Stimulated activated CD4-positive, alpha-beta T cell treated with anti-CD3 and anti-CD28 coated beads, Interleukin-12 subunit alpha, Interleukin-12 subunit beta, amount 100 ng/mL, for 4 hours (primary cell): ENCODE measurements around the gene EEF1G.
"Not testable (repeated sequence)": the region's sequence is repeated elsewhere in the genome, so short reads cannot be mapped to it uniquely, and the experiment has no call there.

Source experiments
- DNase-seq: peaks from one replicate; pipeline ENCODE4 v3.0.0-alpha.2; 2020

EEF1G gene

DNA sequence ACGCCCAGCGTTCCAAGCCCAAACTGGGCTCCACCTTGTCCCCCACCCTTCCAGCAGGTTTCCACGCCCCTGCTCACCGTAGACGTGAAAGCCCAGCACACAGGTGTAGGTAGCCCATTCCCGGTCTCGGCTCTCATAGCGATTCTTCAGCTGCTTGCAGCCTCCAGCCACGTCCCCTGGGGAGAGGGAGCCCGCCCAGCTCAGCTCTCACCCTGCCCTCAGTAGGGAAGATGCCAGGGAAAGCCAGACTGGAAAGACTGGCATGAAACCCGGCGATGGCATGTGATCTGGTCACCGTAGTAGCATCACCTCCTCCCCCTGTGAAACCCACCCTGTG is 29.3 kb upstream of the EEF1G start:
- no peak for DNase-seq

DNA sequence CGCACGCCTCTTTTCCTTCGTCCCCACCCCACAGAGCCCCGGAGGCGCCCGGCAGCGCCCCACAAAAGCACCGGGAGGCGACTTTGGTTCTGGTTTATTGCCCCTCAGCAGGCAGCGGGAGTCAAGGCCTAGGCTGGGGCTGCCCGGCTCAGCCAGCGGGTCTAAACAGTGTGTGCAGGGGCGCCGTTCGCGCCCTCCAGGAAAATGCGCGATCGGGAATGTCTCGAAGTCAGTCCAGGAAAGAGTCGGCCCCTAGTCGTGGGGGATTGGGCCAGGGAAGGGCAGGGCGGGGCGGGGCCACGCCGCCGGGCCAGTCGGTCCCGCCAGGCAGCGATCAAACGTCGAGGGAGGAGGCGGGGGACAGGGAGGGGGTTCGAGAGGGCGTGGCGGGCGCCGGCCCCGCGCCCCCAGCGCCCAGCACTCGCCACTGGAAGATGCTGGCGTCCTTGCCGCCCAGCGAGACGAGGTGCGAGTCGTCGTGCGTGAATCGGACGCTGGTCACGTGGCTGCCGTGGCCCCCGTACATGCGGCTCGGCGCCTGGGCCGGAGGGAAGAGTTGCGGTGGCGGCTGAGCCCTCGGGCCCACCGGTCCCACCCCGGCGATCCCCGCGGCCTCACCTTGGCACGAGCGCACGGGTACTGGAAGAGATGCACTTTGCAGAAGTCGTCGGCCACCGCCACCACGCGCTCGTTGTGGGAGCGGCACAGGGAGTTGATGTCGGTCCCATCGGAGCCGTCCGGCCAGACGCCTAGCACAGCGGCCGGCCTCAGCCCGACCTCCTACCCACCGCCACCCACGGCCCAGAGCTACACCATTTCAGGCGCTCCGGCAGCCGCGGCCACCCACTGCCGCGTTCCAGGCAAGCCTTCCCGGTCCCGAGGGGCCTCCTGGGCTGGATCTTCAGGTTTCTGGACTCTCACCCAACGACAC is 28.7 kb upstream of the EEF1G start:
- DNase-seq: no peak

DNA sequence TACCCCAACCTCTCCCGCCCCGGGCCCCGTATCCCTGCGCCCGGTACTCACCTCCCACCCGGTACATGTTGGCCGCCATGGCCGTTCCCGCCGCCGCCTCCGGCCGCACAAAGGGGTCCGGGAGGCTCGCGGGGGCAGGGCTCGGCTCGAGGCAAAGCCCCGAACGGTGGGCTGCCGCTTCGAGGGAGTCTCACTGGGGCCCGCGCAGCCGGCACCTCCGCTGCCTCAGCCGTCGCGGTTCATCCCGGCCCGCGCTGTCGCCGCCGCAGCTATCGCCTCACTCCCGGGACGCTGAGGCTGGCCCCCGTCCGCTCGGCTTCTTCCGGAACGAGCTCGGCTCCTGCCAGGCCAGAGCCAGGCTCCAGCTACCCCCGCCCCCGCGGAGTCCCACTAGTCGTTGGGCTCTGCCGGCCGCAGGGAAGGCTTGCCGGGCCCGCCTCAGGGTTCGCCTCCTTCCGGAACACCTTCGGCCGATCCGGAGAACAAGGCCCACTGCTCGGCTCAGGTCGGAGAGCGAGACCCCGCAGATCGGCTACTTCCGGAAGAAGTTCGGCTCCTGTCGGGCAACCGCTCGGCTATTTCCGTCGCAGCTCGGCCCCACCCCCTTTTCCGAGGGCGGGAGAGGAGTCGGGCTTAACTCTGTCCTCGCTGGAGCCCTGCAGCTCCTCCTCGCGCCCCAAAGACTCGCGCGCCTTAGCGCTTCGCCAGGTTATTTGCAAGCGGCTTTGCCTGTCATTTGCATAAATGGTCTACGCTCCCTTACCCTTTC is 27.9 kb upstream of the EEF1G start, which contains the start of gene MTA2:
Gene MTA2 (minus strand): TSS at position 494 of the 769 bp plus-strand sequence. CDS start 415 bp downstream, at position 79.
- peak; percentile 99 for DNase-seq

DNA sequence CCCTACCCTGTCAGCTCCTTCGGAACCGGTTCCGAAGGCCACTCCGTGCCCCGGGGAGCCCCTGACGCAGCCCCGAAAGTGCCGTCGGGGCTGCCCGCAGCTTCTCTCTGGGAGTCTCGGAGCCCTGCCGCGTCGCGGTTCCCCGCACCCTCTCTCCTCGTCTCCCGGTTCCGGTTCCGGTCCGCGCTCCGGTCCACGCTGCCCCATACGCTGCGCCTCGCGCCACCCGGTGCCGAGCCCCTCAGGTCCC is 27.4 kb upstream of the EEF1G start:
- DNase-seq: no peak

- no peak for DNase-seq
Observed at GRCh38 chr11:62600367-62601121, 26.9 kb upstream of the EEF1G start.

DNA sequence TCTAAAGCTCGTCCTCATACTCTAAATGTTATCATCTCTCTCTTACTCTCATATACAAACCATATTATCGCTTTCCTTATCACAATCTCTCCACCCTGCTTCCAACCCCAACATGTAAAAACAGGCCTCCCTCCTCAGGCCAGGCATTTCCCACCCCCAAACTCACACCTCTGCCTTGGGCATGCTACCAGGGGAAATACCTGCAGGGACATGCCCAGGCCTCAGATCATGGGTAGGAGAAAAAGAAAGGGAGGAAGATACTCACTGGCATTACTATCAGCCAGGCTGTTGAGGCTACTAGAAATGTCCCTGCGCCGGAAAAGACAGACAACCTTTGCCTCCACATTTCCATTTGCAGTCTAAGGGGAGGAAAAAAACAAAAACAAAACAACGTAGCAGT is 26.2 kb upstream of the EEF1G start:
- no peak for DNase-seq

DNA sequence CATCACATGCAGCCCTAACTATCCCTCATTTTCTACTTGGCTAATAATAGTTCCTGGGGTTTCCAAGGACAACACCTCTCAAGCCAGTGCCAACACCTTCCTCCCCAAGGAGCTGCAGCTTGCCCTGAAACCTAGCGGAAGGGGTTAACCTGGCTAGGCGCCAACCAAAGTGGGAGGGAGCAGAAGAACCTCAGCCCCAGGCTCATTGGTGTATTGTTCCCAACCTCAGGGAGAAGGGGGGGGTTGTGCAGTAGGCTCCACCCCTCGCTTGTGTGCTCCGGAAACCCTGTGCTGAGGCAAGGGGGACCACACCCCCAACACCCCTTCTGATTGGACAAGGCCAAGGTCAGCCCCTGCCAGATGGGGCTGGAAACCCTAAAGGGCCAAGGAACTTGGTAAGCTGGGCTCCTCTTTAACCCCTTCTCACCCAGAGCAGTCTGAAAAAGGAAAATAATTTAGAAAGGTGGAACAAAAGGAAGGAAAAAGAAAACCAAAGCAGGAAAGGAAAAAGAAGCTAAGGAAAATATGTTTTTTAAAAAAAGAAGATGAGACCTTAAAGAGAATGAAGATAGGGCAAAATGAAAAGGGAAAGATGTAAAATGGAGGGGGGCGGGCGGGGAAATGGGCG is 25.5 kb upstream of the EEF1G start:
- peak; percentile 89 for DNase-seq

- DNase-seq: no peak
Observed at GRCh38 chr11:62595124-62595523, 21.4 kb upstream of the EEF1G start.

GRCh38 chr11:62593434-62594044 is 19.8 kb upstream of the EEF1G start:
- DNase-seq: peak; percentile 73

GRCh38 chr11:62592989-62593421 is 19.3 kb upstream of the EEF1G start:
- no peak for DNase-seq

DNA sequence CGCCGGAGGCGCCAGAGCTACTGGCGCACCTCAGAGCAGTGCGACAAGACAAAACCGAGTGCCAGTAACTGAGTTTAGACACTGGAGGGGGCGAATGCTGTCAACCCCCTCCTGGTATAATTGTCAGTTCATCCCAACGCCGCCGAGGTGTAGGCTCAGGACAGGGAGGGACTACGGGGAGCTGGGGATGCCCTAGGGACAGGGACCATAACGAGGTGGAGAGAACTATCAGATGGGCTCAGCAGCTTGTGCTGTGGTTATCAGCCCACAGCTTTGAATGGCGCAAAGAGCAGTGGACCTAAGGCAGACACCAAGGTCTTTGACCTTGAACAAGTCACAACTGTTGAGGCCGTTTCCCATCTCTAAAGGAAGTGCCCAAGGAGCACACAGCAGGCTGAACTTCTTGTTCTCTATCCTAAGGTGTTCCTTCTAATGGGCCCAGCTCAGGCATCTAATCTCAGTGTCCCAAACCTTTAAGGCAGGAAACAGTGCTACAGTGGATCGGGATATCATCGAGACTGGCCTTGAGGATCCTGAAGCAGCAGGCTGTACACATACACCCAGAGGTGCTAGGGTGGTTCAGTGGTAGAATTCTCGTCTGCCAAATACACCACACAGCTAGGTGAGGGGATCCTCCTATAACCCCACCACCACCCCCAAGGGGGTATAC is 18.6 kb upstream of the EEF1G start:
- no peak for DNase-seq

DNA sequence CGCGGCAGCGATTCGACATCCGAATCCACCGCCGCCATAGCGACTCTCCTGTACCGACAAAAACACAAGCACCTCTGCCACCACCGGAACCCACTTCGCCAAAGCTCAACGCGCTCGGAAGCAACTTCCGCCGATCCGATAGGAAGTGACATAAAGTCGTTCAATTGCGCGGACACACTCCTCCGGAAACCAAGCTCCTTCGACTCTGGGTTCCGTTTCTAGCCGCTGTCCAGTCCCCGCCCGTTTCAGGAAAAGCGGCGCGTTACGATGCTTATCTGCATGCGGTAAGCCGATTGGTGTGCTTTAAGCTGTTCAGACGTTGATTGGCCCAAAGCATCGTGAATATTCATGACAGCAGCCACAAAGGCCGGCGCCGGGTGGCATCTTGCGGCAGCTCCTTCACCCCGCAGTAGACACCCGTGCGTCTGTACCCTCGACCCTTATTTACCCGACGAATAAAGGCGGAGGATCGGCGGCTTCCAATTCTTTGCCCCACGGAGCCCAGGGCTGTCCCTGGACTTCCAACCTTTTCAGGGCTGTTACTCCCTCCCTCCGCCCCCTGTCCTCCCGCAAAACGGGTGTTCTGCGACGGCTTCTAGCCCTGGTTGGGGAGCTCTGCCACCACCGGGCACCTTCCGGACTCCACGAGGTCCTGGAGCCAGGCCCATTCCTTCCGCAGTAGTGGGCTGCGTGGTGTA is 17.9 kb upstream of the EEF1G start, which contains the start of gene TUT1:
Gene TUT1 (minus strand): TSS at position 76 of the 698 bp plus-strand sequence. CDS start 38 bp downstream, at position 38.
- DNase-seq: peak; percentile 88

- no peak for DNase-seq
Observed at GRCh38 chr11:62588966-62589637, 15.4 kb upstream of the EEF1G start.

DNA sequence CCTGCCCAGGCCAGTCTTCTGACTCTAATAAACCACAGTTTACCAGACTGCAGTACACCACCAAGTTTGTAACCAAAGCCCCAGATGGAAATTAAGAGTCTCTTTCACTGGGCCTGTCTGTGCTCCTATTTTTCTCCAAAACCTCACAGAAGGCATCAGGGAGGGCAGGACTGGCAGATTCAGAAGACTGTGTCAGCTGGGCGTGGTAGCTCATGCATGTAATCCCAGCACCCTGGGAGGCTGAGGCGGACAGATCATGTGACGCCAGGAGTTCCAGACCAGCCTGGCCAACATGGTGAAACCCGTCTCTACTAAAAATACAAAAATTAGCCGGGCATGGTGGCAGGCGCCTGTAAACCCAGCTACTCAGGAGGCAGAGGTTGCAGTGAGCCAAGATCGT is 11.7 kb upstream of the EEF1G start:
- not testable (repeated sequence) for DNase-seq

DNA sequence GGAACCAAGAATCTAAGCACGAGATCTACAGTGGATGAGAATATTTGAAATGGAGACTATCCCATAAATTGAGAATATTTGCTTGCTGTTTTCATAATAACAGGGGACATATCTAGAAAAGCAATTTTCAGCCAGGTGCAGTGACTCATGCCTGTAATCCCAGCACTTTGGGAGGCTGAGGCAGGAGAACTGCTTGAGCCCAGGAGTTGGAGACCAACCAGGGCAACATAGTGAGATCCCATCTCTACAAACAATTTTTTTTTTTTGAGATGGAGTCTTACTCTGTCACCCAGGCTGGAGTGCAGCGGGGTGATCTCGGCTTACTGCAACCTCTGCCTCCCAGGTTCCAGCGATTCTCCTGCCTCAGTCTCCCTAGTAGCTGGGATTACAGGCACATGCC is 8.0 kb upstream of the EEF1G start:
- not testable (repeated sequence) for DNase-seq

GRCh38 chr11:62580959-62581715 is 7.4 kb upstream of the EEF1G start:
- no peak for DNase-seq

DNA sequence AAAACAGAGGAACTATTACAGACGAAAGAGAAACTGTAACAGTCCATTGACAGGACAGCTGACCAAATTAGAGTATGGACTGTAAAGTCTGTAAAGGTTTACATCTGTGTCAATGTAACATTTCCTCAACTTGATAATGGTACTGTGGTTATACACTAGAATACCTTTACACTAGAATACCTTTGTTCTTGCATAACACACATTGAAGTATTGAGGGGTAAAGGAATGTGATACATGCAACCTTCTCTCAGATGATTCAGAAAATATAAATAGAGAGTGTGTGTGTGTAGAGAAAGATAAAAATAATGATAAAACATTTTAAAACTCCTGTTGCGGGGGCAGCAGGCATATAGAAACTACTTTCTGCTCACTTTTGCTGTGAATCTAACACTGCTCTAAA is 5.6 kb upstream of the EEF1G start:
- no peak for DNase-seq

DNA sequence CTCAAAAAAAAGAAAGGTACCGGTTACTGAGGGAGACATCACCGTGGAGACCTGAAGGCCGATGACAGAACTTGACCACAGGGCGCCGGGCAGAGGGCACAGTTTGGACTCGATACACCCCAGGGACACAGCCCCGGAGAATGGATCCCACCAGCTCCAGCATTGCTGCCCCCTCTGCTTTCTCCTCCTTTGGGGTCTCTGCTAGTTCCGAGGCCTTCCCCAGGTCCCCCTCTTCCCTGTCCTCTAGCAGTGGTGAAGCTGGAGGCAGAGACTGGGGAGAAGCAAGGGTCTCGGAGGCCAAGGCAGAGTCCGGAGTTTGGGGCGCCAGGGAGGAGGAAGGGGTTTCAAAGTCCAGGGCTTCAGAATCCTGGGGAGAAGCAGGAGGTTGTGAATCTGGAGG is 4.8 kb upstream of the EEF1G start:
- no peak for DNase-seq

GRCh38 chr11:62577046-62577714 is 3.5 kb upstream of the EEF1G start:
- no peak for DNase-seq
